Measurements from ENCODE around the gene RIMKLA.

Gene RIMKLA

DNA sequence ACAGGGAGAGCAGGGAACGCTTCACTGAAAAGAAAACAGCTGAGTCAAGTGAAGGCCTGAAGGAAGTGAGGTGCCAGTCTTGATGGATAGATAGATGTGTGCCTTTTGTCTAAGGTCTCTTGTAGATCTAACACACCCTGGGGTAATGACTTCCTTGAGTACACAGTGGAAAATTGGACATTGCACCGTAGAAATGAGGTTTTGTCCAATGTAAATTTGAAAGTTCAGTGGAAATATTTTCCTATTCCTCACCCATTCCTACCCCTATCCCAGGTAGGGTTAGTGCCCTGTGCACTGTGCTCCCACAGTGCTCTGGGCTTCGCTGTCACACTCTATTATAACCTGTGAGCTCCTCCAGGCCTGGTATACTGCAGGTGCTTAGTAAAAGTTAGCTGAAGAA lies 50.9 kb downstream of the RIMKLA start:
- no peak for DNase-seq

DNA sequence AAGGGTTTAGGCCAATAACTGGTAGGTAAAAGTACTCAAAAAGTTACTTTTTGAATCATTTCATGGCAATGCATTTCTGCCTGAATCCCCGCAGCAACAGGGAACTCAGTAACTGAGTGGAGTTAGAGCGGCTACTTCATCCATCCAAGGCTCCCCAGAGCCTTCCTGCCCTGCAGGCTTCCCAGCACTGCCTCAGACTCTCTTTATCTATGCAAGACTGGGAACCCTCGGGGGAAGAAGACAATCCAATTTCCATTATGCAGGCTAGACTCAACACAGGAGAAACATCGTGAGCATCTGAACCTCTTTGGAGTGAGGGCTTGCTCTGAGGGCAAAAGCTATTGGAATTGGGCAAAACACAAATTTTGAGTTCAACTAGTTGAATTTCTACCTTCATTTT lies 52.1 kb downstream of the RIMKLA start:
- DNase-seq = peak; percentile 68

DNA sequence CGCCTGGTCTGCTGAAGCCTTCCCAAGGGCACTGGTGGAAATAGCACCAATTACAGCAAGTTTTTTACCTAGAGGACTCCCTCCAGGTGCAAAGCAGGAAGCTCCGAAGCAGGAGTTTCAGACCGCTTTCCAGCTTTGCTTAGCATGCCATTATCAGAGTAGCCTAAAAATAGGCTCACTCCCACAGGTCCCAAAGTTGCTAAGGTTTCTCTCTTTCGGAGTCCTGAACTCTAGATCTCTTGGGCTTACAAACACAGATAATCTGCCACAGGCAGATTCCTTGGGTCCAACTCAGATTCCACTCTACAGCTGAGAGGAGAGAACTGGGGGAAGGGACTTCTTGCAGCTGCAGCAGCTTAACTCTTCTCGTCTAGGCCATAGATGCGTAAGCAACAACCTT lies 52.8 kb downstream of the RIMKLA start:
- DNase-seq = peak; percentile 68

DNA sequence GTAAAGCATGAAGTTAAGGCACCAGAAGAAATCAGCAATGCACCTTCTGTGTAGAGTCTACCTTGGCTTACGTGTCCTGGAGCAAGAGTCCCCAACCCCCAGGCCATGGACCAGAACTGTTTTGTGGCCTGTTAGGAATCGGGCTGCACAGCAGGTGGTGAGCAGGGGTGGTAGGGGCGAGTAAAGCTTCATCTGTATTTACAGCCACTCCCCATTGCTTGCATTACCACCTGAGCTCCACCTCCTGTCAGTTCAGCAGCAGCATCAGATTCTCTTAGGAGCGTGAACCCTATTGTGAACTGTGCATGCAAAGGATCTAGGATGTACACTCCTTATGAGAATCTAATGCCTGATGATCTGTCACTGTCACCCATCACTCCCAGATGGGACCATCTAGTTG lies 53.7 kb downstream of the RIMKLA start:
- DNase-seq = no peak

DNA sequence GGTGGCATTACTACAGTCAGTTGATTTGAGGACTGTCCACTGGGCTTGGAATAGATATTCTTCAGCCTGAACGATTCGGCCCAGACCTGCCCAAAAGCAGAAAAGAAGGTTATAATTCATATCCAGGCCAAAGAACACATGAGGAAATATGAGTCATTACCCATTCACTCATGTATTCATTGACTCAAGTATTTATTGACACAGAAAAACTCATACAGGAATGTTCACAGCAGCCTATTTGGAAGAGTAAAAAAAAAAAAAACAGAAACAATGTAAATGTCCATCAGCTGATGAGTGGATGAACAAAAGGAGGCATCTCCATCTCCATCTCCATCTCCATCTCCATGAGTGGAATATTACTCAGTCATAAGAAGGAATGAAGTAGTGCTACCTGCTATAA lies 59.3 kb downstream of the RIMKLA start:
- no peak for DNase-seq

DNA sequence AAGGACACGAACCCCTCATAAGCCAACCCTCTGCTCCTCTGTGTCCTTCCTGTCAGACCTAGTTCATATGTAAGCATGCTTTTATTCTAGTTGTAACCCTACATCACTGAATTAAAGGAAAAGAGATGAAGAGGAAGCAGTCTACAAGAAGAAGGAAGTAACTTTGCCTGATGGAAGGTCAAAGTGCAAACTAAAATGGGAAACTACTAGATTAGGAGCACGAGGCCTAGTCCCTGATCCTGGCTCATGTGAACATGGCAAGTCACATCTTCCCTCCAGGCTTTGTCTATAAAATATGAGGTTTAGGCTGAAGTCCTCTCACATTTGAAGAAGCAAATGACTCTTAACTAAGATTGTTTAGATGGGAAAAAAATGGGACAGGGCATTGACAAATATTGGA lies 62.1 kb downstream of the RIMKLA start:
- DNase-seq = no peak

DNA sequence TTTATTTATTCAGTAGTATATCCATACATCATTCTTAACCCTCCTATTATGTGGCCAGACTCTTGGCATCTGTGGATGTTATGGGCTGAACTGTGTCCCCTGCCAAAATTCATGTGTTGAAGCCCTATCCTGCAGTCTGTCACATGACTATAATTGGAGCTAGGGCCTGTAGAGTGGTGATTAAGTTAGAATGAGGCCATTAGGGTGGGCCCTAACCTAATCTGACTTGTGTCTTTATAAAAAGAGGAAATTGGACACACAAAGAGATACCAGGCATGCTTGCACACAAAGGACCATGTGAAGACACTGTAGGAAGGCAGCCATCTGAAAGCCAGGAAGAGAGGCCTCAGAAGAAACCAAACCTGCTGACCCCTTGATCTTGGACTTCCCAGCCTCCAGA lies 68.7 kb downstream of the RIMKLA start:
- DNase-seq = no peak

DNA sequence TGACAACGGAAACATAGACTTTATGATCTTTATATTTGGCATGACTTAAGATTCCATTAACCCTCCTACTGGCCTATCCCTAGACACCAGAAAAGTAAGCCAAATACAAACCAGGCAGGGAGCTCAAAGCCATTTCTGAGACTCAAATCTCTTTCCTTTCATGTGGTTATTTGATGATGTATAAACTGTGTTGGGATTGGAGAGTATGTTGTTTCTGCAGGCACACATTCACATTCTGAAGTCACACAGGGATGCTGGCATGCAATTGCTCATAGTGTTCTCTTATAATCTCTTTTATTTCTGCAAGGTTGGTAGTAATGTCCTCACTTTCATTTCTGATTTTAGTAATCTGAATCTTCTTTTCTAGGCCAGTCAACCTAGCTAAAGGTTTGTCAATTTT lies 69.5 kb downstream of the RIMKLA start:
- DNase-seq = no peak

DNA sequence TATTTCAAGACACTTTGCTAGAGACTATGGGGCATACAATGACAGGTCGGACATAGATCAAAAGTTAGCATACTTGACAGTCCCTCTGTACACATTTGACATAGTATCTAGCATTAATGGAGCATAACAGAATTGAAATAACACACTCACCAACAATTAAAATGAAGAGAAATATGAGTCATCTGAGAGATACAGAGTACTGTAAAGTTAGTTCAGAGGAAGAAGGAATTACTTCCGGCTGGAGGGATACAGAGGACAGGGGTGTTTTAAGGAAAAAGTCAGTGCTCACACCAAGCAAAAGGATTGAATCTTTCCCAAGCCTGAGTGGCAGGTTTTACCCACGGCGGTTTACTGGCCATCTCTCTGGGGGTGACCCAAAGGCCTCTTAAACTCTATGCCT lies 72.8 kb downstream of the RIMKLA start:
- DNase-seq = no peak

DNA sequence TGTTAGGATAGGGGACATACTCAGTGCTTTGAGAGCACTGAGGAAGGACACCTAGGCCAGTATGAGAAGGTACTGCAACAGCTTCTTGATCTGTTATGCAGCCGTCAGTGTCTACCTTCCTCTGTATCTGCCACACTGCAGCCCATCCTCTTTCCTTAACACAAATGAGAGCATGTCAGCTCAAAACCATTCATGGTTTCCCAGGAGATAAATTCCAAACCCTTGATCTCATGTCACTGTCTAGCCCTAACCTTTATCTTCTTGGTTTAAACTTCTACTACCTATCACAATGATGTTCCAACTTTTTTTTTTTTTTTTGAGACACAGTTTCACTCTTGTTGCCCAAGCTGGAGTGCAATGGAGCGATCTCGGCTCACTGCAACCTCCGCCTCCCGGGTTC lies 73.8 kb downstream of the RIMKLA start:
- DNase-seq = no peak

DNA sequence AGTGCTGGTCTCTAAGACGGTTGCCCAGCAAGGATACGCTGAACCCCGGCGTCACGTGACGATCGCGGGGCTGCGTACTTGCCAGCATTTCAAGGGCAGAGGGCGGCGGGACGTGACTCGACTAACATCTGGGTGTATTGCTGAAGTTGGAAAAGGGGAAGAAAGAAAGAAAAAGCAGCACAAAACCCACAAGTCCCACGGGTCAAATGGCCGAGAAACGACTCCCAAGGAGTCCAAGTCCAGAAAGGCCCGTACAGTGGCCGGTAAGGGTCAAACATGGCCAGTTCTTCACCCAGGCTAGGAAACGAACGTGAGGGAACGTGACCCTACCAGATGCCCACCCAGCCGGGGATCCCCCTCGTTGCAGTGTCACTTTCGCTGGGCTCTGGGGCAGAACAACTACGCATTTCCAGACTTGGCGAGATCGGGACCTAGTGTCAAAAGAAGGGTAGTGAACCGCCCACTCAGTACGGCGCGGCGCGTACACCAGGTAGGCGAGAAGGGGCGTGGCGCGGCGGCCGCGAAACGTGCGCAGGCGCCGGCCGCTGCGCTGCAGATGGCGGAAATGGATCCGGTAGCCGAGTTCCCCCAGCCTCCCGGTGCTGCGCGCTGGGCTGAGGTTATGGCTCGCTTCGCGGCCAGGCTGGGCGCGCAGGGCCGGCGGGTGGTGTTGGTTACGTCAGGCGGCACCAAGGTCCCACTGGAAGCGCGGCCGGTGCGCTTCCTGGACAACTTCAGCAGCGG lies 75.6 kb downstream of the RIMKLA start, which contains the start of the genes PPCS and ZMYND12:
TSS of gene PPCS (plus strand) at position 534 of the 744 bp plus-strand sequence. CDS start at position 557, 23 bp downstream.
TSS of gene ZMYND12 (minus strand) at position 13 of the 744 bp plus-strand sequence. CDS start 25 bp downstream, outside the sequence.
- DNase-seq = peak; percentile 88

DNA sequence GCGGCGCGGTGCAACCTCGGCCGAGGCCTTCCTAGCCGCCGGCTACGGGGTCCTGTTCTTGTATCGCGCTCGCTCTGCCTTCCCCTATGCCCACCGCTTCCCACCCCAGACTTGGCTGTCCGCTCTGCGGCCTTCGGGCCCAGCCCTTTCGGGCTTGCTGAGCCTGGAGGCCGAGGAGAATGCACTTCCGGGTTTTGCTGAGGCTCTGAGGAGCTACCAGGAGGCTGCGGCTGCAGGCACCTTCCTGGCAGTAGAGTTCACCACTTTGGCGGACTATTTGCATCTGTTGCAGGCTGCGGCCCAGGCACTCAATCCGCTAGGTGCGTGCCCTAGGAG lies 76.1 kb downstream of the RIMKLA start:
- DNase-seq = peak; percentile 84

DNA sequence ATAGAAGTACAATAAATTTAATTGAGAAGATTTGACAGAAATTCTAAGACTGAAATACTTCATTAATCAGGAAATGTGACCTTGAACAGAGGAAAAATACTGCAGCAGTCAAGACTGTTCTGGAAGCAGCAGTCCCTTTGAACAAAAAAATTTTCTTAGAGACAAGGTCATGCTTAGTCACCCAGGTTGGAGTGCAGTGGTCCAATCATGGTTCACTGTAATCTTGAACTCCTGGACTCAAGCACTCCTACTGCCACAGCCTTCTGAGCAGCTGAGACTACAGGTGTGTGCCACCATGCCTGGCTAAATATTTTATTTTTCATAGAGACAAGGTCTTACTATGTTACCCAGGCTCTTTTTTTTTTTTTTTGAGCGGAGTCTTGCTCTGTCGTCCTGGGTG lies 80.6 kb downstream of the RIMKLA start:
- DNase-seq = no peak

DNA sequence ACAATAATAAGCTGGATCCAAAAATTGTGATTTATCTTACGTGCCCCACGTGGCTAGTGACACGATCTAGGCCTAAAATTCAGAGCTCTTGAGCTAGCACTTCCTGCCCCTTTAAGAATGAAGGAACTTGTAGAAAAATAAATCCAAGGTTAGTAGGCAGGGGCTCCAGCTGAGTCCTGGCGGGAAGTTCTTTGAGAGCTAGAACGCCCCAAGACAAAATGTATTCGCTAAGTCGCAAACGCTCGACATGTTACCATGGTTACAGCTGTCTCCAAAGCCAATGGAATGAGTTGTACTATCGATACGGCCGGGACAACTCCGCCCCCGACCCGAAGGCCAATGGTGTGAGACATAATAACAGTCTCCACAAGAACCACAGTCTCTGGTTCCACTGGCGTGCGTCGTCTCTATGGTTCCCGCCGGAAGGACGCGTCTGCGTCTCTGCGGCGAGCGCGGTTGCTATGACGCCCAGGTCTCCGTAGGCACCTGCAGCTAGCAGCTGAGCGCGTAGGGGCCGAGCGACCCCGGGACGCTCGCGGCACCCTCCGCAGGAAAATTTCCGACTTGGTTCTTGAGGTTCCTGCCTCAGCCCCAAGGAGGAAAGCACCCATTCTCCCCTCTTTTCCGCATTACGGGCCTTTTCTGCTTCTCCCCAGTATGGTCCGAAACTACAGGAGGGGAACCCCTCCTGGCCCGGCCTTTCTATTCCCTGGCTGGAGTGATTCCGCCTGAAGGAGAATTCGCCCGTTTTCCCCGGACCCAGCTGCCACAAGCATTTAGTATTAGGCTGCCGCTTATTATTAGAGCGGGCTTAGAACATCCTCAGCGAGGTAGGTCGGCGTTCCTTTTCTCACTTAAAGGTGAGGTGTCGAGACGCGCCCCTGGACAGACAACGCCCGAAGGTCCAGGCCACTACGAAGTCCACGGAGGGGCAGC lies 82.5 kb downstream of the RIMKLA start, which contains the start of gene CCDC30:
TSS of gene CCDC30 (plus strand) at position 459 of the 936 bp plus-strand sequence. CDS start 17,266 bp downstream, outside the sequence.
- peak; percentile 99 for DNase-seq

DNA sequence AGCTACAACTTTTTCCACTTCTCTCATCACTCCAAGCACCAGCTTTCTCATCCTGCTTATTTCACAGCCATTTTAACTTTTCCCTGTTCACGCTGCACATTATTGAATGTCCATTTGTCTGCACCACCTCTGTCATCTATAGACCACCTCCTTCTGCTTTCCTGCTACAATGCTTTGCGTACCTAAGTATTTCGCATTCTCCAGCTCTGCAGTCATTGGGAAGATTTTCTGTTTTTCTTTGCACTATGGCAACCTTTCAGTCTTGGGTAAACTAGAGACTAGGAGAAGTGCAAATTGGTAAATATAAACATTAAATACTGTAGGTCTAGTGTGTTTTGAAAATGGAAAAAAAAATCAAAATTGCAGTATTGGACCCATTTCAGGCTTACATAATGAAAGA lies 83.3 kb downstream of the RIMKLA start:
- DNase-seq = no peak

DNA sequence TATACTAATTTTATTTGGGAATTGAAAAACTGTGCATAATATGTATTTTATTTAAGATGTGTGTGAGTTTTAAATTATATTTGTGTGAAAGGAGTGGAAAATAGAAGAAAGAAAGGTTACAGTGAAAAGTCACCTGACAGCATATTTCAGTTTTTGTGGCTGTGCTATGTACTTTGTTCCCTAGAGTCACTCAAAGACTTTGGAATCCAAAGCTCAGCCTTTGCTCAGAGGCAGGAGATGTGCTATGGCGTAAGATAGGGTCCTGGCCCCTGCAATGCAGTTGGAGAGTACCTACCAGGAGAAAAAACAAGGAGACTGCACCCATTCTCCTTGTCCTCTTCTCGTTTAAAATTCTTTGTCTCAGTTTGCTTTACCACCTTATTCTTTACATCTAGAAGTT lies 85.4 kb downstream of the RIMKLA start:
- DNase-seq = no peak

DNA sequence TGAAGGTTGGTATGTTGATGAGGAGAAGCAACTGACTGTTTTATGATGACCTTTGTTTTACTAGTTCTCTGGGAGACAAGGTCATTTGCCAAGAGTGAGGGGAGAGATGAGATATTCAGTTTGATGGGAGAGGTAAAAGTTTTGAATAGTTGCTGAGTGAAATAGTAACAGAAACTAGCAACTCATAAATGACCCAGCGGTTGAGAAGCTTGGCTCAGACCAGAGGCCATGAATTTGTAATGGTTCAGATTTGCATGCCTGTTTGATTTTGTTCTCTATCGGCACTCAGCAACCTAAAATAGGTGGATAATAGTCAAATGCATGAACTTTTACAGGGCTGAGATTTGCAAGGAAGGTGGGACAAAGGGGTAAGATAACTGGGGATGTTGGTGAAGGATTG lies 89.1 kb downstream of the RIMKLA start:
- no peak for DNase-seq
